GM21717 (cell line): ENCODE data around the gene C22orf15.
A peak's percentile ranks its signal among the peaks of the same experiment; 100 is the strongest.

Experiments used
- ATAC-seq: cut with Tn5 transposase; IDR thresholded peaks from one replicate; pipeline ENCODE4 v1.9.1; 2021; ENCODE audit warnings: mild to moderate bottlenecking, moderate library complexity; ENCODE audit not compliant: unreplicated experiment

C22orf15 gene

GRCh38 chr22:23750714-23751440, 11.9 kb upstream of the C22orf15 start, which contains the start of gene ZNF70:
Gene ZNF70, minus strand, starts transcription at chr22:23751112. Its CDS starts 5,972 bp downstream, at chr22:23745140.
- ATAC-seq, result peak; percentile 57

DNA sequence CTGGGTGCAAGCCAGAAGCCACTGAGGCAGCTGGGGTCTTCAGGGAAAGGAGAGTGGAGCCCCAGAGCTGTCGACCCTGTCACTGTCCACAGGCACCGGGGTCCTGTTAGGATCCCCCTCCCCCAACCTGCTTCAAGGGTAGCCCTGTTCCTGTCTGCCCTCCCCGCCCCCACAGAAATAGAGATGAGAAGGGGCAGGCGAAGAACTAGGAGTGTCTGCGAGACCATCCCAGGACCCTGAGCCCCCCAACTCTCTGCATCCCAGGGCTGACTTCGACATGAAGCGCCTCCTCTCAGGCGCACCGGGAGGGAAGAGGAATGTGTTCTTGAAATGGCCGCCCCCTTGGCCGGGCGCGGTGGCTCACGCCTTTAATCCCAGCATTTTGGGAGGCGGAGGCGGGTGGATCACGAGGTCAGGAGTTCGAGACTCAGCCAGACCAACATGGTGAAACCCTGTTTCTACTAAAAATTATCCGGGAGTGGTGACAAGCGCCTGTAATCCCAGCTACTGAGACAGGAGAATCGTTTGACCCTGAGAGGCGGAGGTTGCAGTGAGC, 11.3 kb upstream of the C22orf15 start:
- ATAC-seq, result peak; percentile 16

- ATAC-seq, result no peak
These were observed 10.6 kb upstream of the C22orf15 start for GRCh38 chr22:23752090-23752691.

GRCh38 chr22:23752750-23753149, 10.0 kb upstream of the C22orf15 start:
- ATAC-seq, result no peak

DNA sequence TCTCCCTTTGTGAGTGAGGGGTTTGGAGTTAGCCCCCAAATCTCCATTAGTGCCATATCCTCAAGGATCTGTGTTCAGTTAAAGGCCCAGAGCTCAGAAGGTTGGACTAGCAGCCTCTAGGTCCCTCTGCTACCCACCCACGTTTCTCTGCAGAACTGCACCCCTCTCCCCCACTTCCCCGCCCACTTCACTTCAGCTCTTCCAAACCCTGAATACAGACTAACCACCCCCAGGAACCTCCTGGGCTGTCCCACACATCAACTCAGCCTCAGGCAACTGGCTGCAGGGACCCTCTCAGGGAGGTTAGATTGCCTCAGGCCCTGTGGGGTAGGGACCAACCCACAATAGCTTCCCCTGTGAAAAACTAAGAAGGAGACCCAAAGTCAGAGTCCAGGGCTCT, 9.4 kb upstream of the C22orf15 start:
- ATAC-seq, result no peak

DNA sequence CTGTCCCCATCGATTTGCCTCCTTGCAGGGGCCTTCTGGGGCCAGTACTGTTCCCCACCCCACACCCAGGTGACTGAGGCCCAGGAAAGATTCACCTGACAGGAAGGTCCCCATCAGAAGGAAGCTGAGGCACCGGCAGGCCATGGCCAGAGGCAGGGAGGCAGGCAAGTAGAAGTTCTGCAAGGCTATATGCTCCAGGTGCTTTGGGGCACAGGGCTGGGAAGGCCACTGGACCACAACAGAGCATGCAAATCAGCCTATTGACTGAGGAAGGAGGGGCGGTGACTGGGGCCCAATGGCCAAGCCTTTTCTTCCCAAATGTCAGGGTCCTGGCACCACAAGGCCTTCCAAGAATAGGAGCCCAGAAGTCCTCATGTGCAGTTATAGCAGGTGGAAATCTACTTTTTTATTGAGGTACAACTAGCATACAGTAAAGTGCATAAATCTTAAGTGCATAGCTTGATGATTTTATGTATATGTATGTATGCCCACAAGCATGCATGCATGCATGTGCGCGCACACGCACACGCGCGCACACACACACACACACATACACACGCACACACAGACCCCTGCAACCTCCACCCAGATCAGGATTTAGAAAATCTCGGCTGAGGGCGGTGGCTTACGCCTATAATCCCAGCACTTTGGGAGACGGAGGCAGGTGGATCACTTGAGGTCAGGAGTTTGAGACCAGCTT, 8.4 kb upstream of the C22orf15 start, which contains the start of gene VPREB3:
Gene VPREB3 (minus strand): TSS at position 206 of the 700 bp plus-strand sequence. CDS start 62 bp downstream, at position 144.
- no peak for ATAC-seq

DNA sequence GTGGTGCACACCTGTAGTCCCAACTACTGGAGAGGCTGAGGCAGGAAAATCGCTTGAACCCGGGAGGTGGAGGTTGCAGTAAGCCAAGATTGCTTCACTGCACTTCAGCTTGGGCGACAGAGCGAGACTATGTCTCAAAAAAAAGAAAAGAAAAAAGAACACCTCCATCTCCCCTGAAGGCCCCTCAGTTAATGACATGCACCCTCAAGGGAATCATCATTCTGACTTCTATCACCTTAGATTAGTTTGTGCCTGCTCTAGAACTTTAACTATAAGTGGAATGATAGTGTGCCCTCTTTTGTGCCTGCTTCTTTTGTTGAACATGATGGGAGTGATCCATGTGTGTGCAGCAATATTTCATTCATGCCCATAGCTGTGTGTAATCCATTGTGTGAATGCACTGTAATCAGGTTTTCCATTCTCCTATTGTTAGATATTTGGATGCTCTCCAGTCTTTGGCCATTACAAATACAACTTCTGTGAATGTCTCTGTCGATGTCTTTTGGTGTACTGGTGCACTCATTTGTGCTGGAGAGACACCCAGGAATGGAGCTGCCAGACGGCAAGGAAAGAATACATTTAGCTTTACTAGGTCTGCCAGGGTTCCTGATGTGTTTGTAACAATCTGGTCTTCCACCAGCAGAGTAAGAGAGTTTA, 7.7 kb upstream of the C22orf15 start:
- ATAC-seq, result no peak

GRCh38 chr22:23755711-23756110, 7.1 kb upstream of the C22orf15 start:
- no peak for ATAC-seq

GRCh38 chr22:23756891-23757290, 5.9 kb upstream of the C22orf15 start:
- no peak for ATAC-seq

GRCh38 chr22:23759566-23759965, 3.2 kb upstream of the C22orf15 start:
- no peak for ATAC-seq

GRCh38 chr22:23760056-23760455, 2.7 kb upstream of the C22orf15 start:
- ATAC-seq, result no peak

- ATAC-seq, result no peak
These were observed 772 bp downstream of the C22orf15 start for GRCh38 chr22:23763579-23763945.

- no peak for ATAC-seq
These were observed 1.2 kb downstream of the C22orf15 start for GRCh38 chr22:23763954-23764353.

- ATAC-seq, result no peak
These were observed 2.4 kb downstream of the C22orf15 start for GRCh38 chr22:23764899-23765881.

DNA sequence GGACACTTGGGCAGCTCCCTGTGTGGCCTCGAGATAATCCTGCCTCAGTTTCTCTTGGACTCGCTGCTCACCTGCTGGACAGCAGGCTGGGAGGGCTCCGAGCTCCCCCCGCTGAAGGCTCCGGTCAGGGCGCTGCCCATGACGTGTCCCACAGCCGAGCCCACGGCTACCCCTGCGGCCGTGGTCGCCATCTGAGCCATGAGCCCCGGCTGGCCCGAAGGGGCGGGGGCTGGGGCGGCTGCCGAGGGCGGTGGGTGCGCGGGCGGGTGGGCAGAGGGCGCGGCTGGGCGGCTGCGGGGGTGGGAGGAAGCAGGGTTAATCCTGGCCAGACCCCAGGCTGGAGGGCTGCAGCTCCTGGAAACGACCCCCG, 4.5 kb downstream of the C22orf15 start:
- ATAC-seq, result no peak

- ATAC-seq, result peak; percentile 36
These were observed 5.1 kb downstream of the C22orf15 start, which contains the start of gene CHCHD10 for GRCh38 chr22:23767673-23768548. Gene CHCHD10, minus strand, starts transcription at chr22:23767972. Its CDS starts 98 bp downstream, at chr22:23767874.

GRCh38 chr22:23769321-23769965, 6.7 kb downstream of the C22orf15 start:
- no peak for ATAC-seq

DNA sequence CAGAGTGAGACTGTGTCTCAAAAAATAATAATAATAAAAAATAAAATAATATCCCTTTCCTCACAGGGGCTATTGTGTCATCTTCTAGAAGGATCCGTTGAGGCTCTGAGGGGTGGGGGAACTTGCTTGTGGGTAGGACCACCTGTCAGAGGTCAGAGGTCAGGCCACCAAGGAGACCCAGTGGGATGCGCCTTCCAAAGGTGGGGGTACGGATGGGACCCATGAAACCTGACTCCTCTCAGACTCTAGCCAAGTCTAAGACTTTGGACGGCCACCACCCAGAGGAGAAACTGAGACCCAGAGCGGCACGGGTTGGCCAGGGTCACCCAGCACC, 9.5 kb downstream of the C22orf15 start:
- ATAC-seq, result no peak
